ENCODE measurements around the gene SLC24A3. TPM values are rescaled to one million over a fixed set of nuclear protein-coding genes. Genes with fewer than 3 reads are reported as not detected.
"Not testable (repeated sequence)": the region's sequence is repeated elsewhere in the genome, so short reads cannot be mapped to it uniquely, and the experiment has no call there.

The SLC24A3 gene
- total and polyA plus RNA-seq, 2 donors from 2014 or later: 0.86 to 5.2 TPM

DNA sequence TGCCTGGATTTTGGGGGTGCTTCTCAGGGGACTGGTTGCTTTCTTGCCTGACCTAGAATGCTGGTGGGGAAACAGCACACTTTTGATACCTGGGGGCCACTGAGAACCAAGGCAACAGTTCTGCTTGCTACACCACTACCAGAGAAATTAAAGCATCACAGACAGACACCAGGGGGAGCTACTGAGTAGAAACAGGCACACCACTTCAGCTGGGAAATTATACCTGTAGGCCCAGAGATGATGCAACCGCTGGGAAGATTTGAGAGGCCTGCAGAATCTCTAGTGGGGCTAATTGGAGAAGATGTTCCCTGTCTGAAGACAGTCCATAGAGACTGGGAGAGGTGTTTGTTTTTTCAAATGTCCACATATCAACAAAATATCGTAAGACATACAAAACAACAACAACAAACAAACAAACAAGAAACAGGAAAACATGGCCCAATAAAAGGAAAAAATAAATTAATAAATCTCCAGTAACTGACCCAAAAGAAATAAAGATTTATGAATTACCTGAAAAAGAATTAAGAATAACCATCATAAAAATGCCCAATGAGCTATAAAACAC lies 416.2 kb downstream of the SLC24A3 start:
- Histone ChIP-seq H3K27ac (ENCODE audit: low read depth in 2 of 2, low read length in 2 of 2) (no peak overlapping the region), H3K9me3 (ENCODE audit: control insufficient read depth in 2 of 3, insufficient read depth in 1 of 3, low read length in 3 of 3) (no peaks in the 10 kb centered on the region), H3K4me1 (ENCODE audit: control insufficient read depth in 2 of 3, insufficient read depth in 2 of 3, low read depth in 1 of 3, low read length in 3 of 3) (no peaks in the 10 kb centered on the region), H3K36me3 (ENCODE audit: control insufficient read depth in 2 of 3, insufficient read depth in 3 of 3, low read length in 3 of 3) (no peaks in the 10 kb centered on the region), H3K9ac (ENCODE audit: low read length in 3 of 3) (no peak overlapping the region), H3K4me3 (ENCODE audit: low read length in 3 of 3) (no peak overlapping the region), H3K27me3 (ENCODE audit: control insufficient read depth, insufficient read depth, low read length) (no peaks in the 10 kb centered on the region)
- intact Hi-C loops (cut with DNase I): no loop called here
- peak in 4 of 5 donors; percentile 37 to 63 (median 56) for DNase-seq
- peak; percentile 75 for TF ChIP-seq CTCF (IDR thresholded peaks at IDR 0.05; ENCODE audit: borderline replicate concordance, extremely low read depth, insufficient read depth)
- FAIRE-seq: peak; percentile 37

DNA sequence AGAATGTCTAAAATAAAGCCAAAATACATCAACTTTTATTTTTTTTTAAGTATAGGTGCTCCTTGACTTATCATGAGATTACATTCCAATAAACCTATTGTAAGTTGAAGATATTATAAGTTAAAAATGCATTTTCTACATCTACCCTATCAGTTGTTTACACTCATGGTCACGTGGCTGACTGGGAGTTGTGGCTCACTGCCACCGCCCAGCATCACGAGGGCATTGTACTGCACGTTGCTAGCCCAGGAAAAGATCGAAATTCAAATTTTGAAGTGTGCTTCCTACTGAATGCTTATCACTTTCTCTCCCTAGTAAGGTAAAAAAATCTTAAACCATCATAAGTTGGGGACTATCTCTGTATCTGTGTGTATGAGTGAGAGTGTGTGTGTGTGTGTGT lies 419.0 kb downstream of the SLC24A3 start:
- no peaks in the 10 kb centered on the region for H3K9me3 ChIP-seq (ENCODE audit: control insufficient read depth in 2 of 3, insufficient read depth in 1 of 3, low read length in 3 of 3)
- no peak for TF ChIP-seq CTCF (IDR thresholded peaks at IDR 0.05; ENCODE audit: borderline replicate concordance, extremely low read depth, insufficient read depth)
- FAIRE-seq (no peak), DNase-seq (no peak)
- no peak overlapping the region for H3K4me3 ChIP-seq (ENCODE audit: low read length in 3 of 3)
- H3K9ac ChIP-seq (ENCODE audit: low read length in 3 of 3): no peak overlapping the region
- no peaks in the 10 kb centered on the region for H3K27me3 ChIP-seq (ENCODE audit: control insufficient read depth, insufficient read depth, low read length)
- H3K36me3 ChIP-seq (ENCODE audit: control insufficient read depth in 2 of 3, insufficient read depth in 3 of 3, low read length in 3 of 3): no peaks in the 10 kb centered on the region
- no peak overlapping the region for H3K27ac ChIP-seq (ENCODE audit: low read depth in 2 of 2, low read length in 2 of 2)
- intact Hi-C loops (cut with DNase I): no loop called here
- no peaks in the 10 kb centered on the region for H3K4me1 ChIP-seq (ENCODE audit: control insufficient read depth in 2 of 3, insufficient read depth in 2 of 3, low read depth in 1 of 3, low read length in 3 of 3)

GRCh38 chr20:19633985-19634384 lies 421.5 kb downstream of the SLC24A3 start:
- H3K27ac ChIP-seq (ENCODE audit: low read depth in 2 of 2, low read length in 2 of 2): no peak overlapping the region
- intact Hi-C loops (cut with DNase I): no loop called here
- FAIRE-seq (no peak), DNase-seq (peak in 1 of 5 donors; percentile 22)
- H3K9ac ChIP-seq (ENCODE audit: low read length in 3 of 3): no peak overlapping the region
- H3K9me3 ChIP-seq (ENCODE audit: control insufficient read depth in 2 of 3, insufficient read depth in 1 of 3, low read length in 3 of 3): no peaks in the 10 kb centered on the region
- no peaks in the 10 kb centered on the region for H3K36me3 ChIP-seq (ENCODE audit: control insufficient read depth in 2 of 3, insufficient read depth in 3 of 3, low read length in 3 of 3)
- no peak for TF ChIP-seq CTCF (IDR thresholded peaks at IDR 0.05; ENCODE audit: borderline replicate concordance, extremely low read depth, insufficient read depth)
- H3K4me3 ChIP-seq (ENCODE audit: low read length in 3 of 3): no peak overlapping the region
- no peaks in the 10 kb centered on the region for H3K4me1 ChIP-seq (ENCODE audit: control insufficient read depth in 2 of 3, insufficient read depth in 2 of 3, low read depth in 1 of 3, low read length in 3 of 3)
- H3K27me3 ChIP-seq (ENCODE audit: control insufficient read depth, insufficient read depth, low read length): no peaks in the 10 kb centered on the region

GRCh38 chr20:19639471-19640045 lies 427.1 kb downstream of the SLC24A3 start:
- H3K4me3 ChIP-seq (ENCODE audit: low read length in 3 of 3); H3K27me3 ChIP-seq (ENCODE audit: control insufficient read depth, insufficient read depth, low read length); H3K27ac ChIP-seq (ENCODE audit: low read depth in 2 of 2, low read length in 2 of 2); H3K36me3 ChIP-seq (ENCODE audit: control insufficient read depth in 2 of 3, insufficient read depth in 3 of 3, low read length in 3 of 3); FAIRE-seq; H3K9ac ChIP-seq (ENCODE audit: low read length in 3 of 3); H3K4me1 ChIP-seq (ENCODE audit: control insufficient read depth in 2 of 3, insufficient read depth in 2 of 3, low read depth in 1 of 3, low read length in 3 of 3); intact Hi-C loops (cut with DNase I); H3K9me3 ChIP-seq (ENCODE audit: control insufficient read depth in 2 of 3, insufficient read depth in 1 of 3, low read length in 3 of 3); DNase-seq: not testable (repeated sequence)

All from kidney (tissue), 14 donors.